Heart left ventricle (tissue), 13 donors: ENCODE measurements around the gene DIP2C.

Experiments
- CTCF ChIP-seq, 12 donors: fragments of 200-600 bp; sonication (generic) in 4 of 12; IDR thresholded peaks; one replicate each; pipeline versions ENCODE4 v1.5.0 to v1.8.0; 2018 to 2022; ENCODE audit warnings: antibody characterized with exemption in 12 of 12, mild to moderate bottlenecking in 5 of 12
- POLR2A ChIP-seq, 2 donors: fragments of 450-650 bp; IDR thresholded peaks; one replicate each; pipeline ENCODE4 v1.6.1; 2017; ENCODE audit warnings: antibody characterized with exemption in 2 of 2, mild to moderate bottlenecking in 2 of 2, moderate library complexity in 2 of 2
- donor health status: ischemic (EF 13 %, LVEDD 7.1; RV severe dilation, severe dysfunction).
- donor health status: DM: no; HTN: yes; CAD: no.
- donor health status: DM: no; HTN: no; CAD: no.
- donor health status: ischemic (EF 25% LVEDD 6.9; RV normal size, moderate dysfunction).
- donor health status: ischemic (EF 25% LVEDD 5.7; RV mildly dilated, moderate dysfunction).
- donor health status: ischemic (EF 35%, LVEDD 5.7; RV mildly dilated, moderate dysfunction).
- donor health status: nonischemic (EF 11% LVEDD 7.7; RV severe dilation, severe dysfunction).
- donor health status: DM: yes; HTN: yes; CAD: no.
- donor health status: PGD.
- donor health status: ischemic (EF 29% LVEDD 5.4; RV normal size, mild dysfunction).
- donor health status: nonischemic (EF 23%, LVEDD 6.1; RV moderate dilation, normal function).

- TF ChIP-seq CTCF (IDR thresholded peaks at IDR 0.05) (no peak), POLR2A (IDR thresholded peaks at IDR 0.05) (no peak)
Observed at GRCh38 chr10:373015-373414, 316.5 kb downstream of the DIP2C start.
